ENCODE measurements around the gene MAPK8IP1.
"Not testable (repeated sequence)": the region's sequence is repeated elsewhere in the genome, so short reads cannot be mapped to it uniquely, and the experiment has no call there.

MAPK8IP1 gene

DNA sequence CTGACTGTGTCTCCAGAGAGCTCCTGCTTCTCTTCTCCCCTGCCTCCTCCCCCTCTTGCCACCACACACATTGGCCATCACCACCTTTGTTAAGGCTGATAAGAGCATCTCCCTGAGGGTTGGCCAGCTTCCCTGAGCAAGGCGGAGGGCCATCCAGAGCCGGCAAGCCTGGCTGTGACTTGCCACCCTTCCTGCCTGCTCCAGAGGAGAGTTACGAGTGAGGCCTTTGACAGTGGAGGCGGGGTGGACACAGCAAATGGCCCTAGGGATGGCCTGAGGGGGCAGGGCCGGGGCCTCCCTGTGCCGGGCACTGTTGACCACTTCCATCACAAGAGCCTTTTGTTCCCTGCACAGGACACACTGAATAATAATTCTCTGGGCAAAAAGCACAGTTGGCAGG is 16.2 kb downstream of the MAPK8IP1 start:
- Mint-ChIP-seq H3K4me1 (peaks cover 45% of the 10 kb centered on the region), H3K36me3 (ENCODE audit: low read depth) (no peaks in the 10 kb centered on the region), H3K27ac (peak overlapping the region; percentile 48), H3K9me3 (no peaks in the 10 kb centered on the region), H3K27me3 (ENCODE audit: low read depth, poor library complexity) (peaks cover 6% of the 10 kb centered on the region), H3K4me3 (peak overlapping the region; percentile 86)
- TF ChIP-seq, protein P1, sequence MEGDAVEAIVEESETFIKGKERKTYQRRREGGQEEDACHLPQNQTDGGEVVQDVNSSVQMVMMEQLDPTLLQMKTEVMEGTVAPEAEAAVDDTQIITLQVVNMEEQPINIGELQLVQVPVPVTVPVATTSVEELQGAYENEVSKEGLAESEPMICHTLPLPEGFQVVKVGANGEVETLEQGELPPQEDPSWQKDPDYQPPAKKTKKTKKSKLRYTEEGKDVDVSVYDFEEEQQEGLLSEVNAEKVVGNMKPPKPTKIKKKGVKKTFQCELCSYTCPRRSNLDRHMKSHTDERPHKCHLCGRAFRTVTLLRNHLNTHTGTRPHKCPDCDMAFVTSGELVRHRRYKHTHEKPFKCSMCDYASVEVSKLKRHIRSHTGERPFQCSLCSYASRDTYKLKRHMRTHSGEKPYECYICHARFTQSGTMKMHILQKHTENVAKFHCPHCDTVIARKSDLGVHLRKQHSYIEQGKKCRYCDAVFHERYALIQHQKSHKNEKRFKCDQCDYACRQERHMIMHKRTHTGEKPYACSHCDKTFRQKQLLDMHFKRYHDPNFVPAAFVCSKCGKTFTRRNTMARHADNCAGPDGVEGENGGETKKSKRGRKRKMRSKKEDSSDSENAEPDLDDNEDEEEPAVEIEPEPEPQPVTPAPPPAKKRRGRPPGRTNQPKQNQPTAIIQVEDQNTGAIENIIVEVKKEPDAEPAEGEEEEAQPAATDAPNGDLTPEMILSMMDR (IDR thresholded peaks at IDR 0.05) = no peak
- no peak for DNase-seq

DNA sequence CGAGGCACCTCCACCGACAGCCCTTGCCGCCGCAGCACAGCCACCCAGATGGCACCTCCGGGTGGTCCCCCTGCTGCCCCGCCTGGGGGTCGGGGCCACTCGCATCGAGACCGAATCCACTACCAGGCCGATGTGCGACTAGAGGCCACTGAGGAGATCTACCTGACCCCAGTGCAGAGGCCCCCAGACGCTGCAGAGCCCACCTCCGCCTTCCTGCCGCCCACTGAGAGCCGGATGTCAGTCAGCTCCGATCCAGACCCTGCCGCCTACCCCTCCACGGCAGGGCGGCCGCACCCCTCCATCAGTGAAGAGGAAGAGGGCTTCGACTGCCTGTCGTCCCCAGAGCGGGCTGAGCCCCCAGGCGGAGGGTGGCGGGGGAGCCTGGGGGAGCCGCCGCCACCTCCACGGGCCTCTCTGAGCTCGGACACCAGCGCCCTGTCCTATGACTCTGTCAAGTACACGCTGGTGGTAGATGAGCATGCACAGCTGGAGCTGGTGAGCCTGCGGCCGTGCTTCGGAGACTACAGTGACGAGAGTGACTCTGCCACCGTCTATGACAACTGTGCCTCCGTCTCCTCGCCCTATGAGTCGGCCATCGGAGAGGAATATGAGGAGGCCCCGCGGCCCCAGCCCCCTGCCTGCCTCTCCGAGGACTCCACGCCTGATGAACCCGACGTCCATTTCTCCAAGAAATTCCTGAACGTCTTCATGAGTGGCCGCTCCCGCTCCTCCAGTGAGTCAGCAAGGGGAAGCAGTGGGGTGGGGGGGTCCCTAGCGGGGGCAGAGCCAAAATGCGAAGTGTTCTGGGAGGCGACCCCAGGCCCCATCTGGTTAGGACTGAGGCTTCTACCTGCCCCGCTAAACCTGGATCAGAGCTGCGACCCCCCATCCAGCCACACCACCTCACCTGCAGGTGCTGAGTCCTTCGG is 17.3 kb downstream of the MAPK8IP1 start:
- DNase-seq = no peak
- Mint-ChIP-seq H3K27ac (no peak overlapping the region), H3K4me1 (peaks cover 39% of the 10 kb centered on the region), H3K9me3 (no peaks in the 10 kb centered on the region), H3K36me3 (ENCODE audit: low read depth) (no peaks in the 10 kb centered on the region), H3K4me3 (no peak overlapping the region), H3K27me3 (ENCODE audit: low read depth, poor library complexity) (peaks cover 6% of the 10 kb centered on the region)
- TF ChIP-seq, protein P1 (IDR thresholded peaks at IDR 0.05) = no peak

DNA sequence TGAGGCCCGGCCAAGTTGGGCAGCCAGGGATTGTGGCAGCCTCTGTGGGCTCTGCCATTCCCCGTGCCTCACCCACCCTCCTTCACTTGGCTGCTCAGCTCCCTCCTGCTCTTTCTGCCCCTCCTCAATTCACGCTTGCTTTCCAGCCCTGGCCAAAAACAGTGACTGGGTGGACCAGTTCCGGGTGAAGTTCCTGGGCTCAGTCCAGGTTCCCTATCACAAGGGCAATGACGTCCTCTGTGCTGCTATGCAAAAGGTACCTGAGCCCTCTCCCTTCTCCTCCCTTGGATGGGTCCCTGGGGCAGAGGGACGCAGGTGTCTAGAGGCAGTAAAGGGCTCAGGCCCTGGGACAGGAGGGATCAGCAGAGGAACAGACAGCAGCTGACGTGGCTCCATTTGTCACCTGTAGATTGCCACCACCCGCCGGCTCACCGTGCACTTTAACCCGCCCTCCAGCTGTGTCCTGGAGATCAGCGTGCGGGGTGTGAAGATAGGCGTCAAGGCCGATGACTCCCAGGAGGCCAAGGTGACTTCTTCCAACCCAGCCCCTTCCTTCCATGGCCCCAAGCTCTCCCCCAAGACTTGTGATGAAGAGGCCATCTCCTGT is 19.0 kb downstream of the MAPK8IP1 start:
- Mint-ChIP-seq H3K9me3 (no peaks in the 10 kb centered on the region), H3K4me3 (no peak overlapping the region), H3K27ac (no peak overlapping the region), H3K36me3 (ENCODE audit: low read depth) (no peaks in the 10 kb centered on the region), H3K4me1 (peaks cover 29% of the 10 kb centered on the region), H3K27me3 (ENCODE audit: low read depth, poor library complexity) (peaks cover 6% of the 10 kb centered on the region)
- TF ChIP-seq, protein P1 (IDR thresholded peaks at IDR 0.05) = no peak
- DNase-seq = no peak

DNA sequence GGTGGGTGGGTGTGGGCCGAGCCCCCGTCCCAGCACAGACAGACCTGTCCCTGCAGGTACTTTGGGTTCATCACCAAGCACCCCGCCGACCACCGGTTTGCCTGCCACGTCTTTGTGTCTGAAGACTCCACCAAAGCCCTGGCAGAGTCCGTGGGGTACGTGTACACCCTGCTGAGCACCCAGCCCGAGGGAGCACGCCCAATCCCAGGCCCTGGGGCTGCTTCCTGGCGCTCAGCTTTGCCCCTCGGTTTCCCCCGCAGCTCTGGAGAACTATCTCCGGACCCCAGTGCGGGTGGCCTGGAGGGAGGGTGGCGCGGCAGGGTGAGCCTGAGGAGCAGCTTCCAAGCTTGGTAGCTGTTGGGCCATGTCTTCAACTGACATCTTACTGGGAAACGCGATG is 19.6 kb downstream of the MAPK8IP1 start:
- Mint-ChIP-seq H3K36me3 (ENCODE audit: low read depth) (no peaks in the 10 kb centered on the region), H3K9me3 (no peaks in the 10 kb centered on the region), H3K4me1 (peaks cover 29% of the 10 kb centered on the region), H3K27ac (no peak overlapping the region), H3K27me3 (ENCODE audit: low read depth, poor library complexity) (peaks cover 6% of the 10 kb centered on the region), H3K4me3 (no peak overlapping the region)
- TF ChIP-seq, protein P1 (IDR thresholded peaks at IDR 0.05) = no peak
- DNase-seq = no peak

DNA sequence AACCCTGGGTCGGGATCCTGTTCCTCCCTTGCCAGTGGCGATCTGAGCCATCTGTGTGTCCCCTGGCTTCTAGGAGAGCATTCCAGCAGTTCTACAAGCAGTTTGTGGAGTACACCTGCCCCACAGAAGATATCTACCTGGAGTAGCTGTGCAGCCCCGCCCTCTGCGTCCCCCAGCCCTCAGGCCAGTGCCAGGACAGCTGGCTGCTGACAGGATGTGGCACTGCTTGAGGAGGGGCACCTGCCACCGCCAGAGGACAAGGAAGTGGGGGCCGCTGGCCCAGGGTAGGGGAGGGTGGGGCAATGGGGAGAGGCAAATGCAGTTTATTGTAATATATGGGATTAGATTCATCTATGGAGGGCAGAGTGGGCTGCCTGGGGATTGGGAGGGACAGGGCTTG is 20.1 kb downstream of the MAPK8IP1 start:
- H3K36me3 Mint-ChIP-seq (ENCODE audit: low read depth); H3K27ac Mint-ChIP-seq; DNase-seq; H3K27me3 Mint-ChIP-seq (ENCODE audit: low read depth, poor library complexity); H3K9me3 Mint-ChIP-seq; H3K4me3 Mint-ChIP-seq: not testable (repeated sequence)
- H3K4me1 Mint-ChIP-seq = peaks cover 25% of the 10 kb centered on the region

DNA sequence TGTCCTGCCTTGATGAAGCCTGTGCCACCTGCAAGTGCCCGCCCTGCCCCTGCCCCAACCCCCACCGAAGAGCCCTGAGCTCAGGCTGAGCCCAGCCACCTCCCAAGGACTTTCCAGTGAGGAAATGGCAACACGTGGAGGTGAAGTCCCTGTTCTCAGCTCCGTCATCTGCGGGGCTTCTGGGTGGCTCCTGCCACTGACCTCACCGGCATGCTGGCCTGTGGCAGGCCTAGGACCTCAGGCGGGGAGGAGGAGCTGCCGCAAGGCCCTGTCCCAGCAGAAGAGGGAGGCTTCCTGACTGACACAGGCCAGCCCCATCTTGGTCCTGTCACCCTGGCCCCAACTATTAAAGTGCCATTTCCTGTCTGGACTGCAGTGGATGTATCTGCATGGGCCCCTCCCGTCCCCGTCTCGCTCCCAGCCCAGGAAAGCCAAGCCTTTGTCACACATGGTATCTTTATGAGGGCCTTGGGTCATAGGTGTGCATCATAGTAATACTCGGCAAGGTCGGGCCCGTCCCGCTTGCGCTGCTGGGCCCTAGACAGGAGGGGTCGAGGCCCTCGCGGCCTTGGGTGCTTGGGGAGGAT is 20.7 kb downstream of the MAPK8IP1 start:
- H3K36me3 Mint-ChIP-seq (ENCODE audit: low read depth) = no peaks in the 10 kb centered on the region
- H3K27ac Mint-ChIP-seq = peak overlapping the region; percentile 49
- no peak for DNase-seq
- H3K4me3 Mint-ChIP-seq = no peak overlapping the region
- peaks cover 20% of the 10 kb centered on the region for H3K4me1 Mint-ChIP-seq
- H3K9me3 Mint-ChIP-seq = no peaks in the 10 kb centered on the region
- TF ChIP-seq, protein P1 (IDR thresholded peaks at IDR 0.05) = no peak
- H3K27me3 Mint-ChIP-seq (ENCODE audit: low read depth, poor library complexity) = no peaks in the 10 kb centered on the region

Measured in nephron progenitor cell (in vitro differentiated cells).